ENCODE measurements around the gene PYCARD. TPM values are rescaled to one million over a fixed set of nuclear protein-coding genes. Genes with fewer than 3 reads are reported as not detected.
"Not testable (repeated sequence)": the region's sequence is repeated elsewhere in the genome, so short reads cannot be mapped to it uniquely, and the experiment has no call there.

Gene PYCARD
- total and polyA plus RNA-seq, 12 donors: 3.2 to 54.4 (median 23.7) TPM

GRCh38 chr16:31179747-31180459 is 22.7 kb downstream of the PYCARD start, which contains the start of gene FUS:
Gene FUS, plus strand, starts transcription at chr16:31180139. Its CDS starts 76 bp downstream, at chr16:31180215.
- TF ChIP-seq POLR2A (IDR thresholded peaks at IDR 0.05): peak; percentile 99
- TF ChIP-seq, protein P1, sequence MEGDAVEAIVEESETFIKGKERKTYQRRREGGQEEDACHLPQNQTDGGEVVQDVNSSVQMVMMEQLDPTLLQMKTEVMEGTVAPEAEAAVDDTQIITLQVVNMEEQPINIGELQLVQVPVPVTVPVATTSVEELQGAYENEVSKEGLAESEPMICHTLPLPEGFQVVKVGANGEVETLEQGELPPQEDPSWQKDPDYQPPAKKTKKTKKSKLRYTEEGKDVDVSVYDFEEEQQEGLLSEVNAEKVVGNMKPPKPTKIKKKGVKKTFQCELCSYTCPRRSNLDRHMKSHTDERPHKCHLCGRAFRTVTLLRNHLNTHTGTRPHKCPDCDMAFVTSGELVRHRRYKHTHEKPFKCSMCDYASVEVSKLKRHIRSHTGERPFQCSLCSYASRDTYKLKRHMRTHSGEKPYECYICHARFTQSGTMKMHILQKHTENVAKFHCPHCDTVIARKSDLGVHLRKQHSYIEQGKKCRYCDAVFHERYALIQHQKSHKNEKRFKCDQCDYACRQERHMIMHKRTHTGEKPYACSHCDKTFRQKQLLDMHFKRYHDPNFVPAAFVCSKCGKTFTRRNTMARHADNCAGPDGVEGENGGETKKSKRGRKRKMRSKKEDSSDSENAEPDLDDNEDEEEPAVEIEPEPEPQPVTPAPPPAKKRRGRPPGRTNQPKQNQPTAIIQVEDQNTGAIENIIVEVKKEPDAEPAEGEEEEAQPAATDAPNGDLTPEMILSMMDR (IDR thresholded peaks at IDR 0.05): peak in 3 of 6 experiments; percentile 9 to 28 (median 13)
- WGBS, 4 donors: 0% methylated on average over 12 to 69 of the region's 69 CpGs
- Histone ChIP-seq H3K27me3 (no peaks in the 10 kb centered on the region), H3K4me1 (replicated peaks in 1 of 2) (peaks cover 25 to 36% of the 10 kb centered on the region in 2 donors), H3K36me3 (replicated peaks in 1 of 2) (peaks cover 0 to 27% of the 10 kb centered on the region in 2 donors), H3K27ac (peak within 1 kb of the TSS; percentile 79 to 97 (median 95)), H3K9me3 (replicated peaks in 1 of 3) (no peaks in the 10 kb centered on the region), H3K4me3 (peak within 1 kb of the TSS; percentile 73 to 97 (median 80))
- intact Hi-C loops (cut with DNase I): loop anchor here in 1 of 2 donors (5.0 kb wide), 1 partner anchor 73 kb away; the partner anchor contains the start of gene BCKDK
- DNase-seq: peak; percentile 87 to 96 (median 93)

GRCh38 chr16:31179219-31179746 is 23.3 kb downstream of the PYCARD start:
- 3 to 6% (median 5%) methylated on average over 11 to 27 of the region's 27 CpGs for WGBS, 4 donors
- peak in 1 of 7 donors; percentile 23 for DNase-seq
- Histone ChIP-seq H3K27me3 (no peaks in the 10 kb centered on the region), H3K4me1 (replicated peaks in 1 of 2) (peaks cover 25 to 36% of the 10 kb centered on the region in 2 donors), H3K36me3 (replicated peaks in 1 of 2) (peaks cover 0 to 21% of the 10 kb centered on the region in 2 donors), H3K4me3 (peak overlapping the region; percentile 19 to 97 (median 60)), H3K9me3 (replicated peaks in 1 of 3) (no peaks in the 10 kb centered on the region), H3K27ac (peak overlapping the region; percentile 79 to 97 (median 95))
- intact Hi-C loops (cut with DNase I): loop anchor here in 1 of 2 donors (5.0 kb wide), 1 partner anchor 72 kb away; the partner anchor contains the start of gene BCKDK
- TF ChIP-seq POLR2A (IDR thresholded peaks at IDR 0.05): no peak
- TF ChIP-seq, protein P1 (IDR thresholded peaks at IDR 0.05): no peak

DNA sequence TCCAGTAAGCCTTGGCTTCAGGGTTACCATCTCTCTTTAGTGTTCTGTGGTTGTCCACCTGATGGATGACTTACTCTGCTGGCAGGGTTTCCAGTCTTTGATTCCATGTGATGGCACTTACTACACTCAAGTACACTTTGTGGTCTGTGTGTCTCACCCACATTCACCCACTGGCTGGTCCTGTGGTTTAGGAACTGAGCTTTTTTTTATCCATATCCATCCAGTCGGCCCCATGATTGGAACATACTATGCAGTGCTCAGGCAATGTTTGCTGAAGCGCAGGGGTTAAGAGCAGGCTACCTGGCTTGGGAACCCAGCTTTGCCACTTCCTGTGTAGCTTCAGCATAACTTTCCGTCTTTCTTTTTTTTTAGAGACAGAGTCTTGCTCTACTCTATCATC is 25.4 kb downstream of the PYCARD start:
- H3K9me3 ChIP-seq (replicated peaks in 1 of 3): no peaks in the 10 kb centered on the region
- no peak overlapping the region for H3K27ac ChIP-seq
- peak in 3 of 7 donors; percentile 24 to 53 (median 34) for DNase-seq
- peaks cover 15 to 22% of the 10 kb centered on the region in 2 donors for H3K4me1 ChIP-seq (replicated peaks in 1 of 2)
- 46 to 67% (median 53%) methylated on average over 3 of the region's 3 CpGs for WGBS, 4 donors
- no peak overlapping the region for H3K4me3 ChIP-seq
- H3K27me3 ChIP-seq: no peaks in the 10 kb centered on the region
- intact Hi-C loops (cut with DNase I): loop anchor here in 1 of 2 donors (5.0 kb wide), 1 partner anchor 70 kb away; the partner anchor contains the start of gene BCKDK
- H3K36me3 ChIP-seq (replicated peaks in 1 of 2): no peaks in the 10 kb centered on the region
- no peak for TF ChIP-seq POLR2A (IDR thresholded peaks at IDR 0.05)
- TF ChIP-seq, protein P1 (IDR thresholded peaks at IDR 0.05): no peak

DNA sequence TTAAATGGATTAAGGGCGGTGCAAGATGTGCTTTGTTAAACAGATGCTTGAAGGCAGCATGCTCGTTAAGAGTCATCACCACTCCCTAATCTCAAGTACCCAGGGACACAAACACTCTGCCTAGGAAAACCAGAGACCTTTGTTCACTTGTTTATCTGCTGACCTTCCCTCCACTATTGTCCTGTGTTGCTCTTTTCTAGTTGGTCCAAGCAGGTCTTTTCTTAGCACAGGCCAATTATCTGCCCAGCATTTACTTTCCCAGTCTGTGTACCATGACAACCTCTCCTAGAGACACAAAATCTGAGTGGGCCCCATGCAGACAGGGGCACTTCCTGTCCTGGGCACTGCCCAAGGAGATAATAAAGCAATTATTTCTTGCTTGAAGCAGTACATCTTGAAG is 32.5 kb downstream of the PYCARD start:
- H3K27me3 ChIP-seq; H3K36me3 ChIP-seq (replicated peaks in 1 of 2); H3K27ac ChIP-seq; H3K9me3 ChIP-seq (replicated peaks in 1 of 3); DNase-seq; intact Hi-C loops (cut with DNase I); H3K4me1 ChIP-seq (replicated peaks in 1 of 2); H3K4me3 ChIP-seq: not testable (repeated sequence)
- no CpG with 5 or more reads among the region's 2 CpGs for WGBS, 4 donors

All from adrenal gland (tissue), 12 donors.